ENCODE data around the gene CPS1.

Gene CPS1

GRCh38 chr2:210727549-210727948 is 171.2 kb downstream of the CPS1 start:
- no peaks in the 10 kb centered on the region for H3K9me2 ChIP-seq (ENCODE audit: low read depth, low read length)
- TF ChIP-seq EZH2 (IDR thresholded peaks at IDR 0.05; ENCODE audit: borderline replicate concordance, low read length) (no peak), CTCF (IDR thresholded peaks at IDR 0.05; ENCODE audit: low read length) (no peak)
- no peaks in the 10 kb centered on the region for H3K27me3 ChIP-seq (ENCODE audit: insufficient read depth, low read length)
- H4K20me1 ChIP-seq (ENCODE audit: insufficient read depth, low read length) = no peaks in the 10 kb centered on the region
- no peak overlapping the region for H3K4me3 ChIP-seq (ENCODE audit: low read depth, low read length, poor library complexity, severe bottlenecking)
- no peaks in the 10 kb centered on the region for H3K9me3 ChIP-seq (ENCODE audit: low read length)
- no peak overlapping the region for H3K9ac ChIP-seq (ENCODE audit: low read length)
- H3K36me3 ChIP-seq (ENCODE audit: insufficient read depth, low read length) = no peaks in the 10 kb centered on the region
- no peak overlapping the region for H2AFZ ChIP-seq (ENCODE audit: low read length)
- H3F3A ChIP-seq (ENCODE audit: insufficient read depth, low read length) = no peaks in the 10 kb centered on the region
- H3K79me2 ChIP-seq (ENCODE audit: insufficient read depth, low read length) = no peaks in the 10 kb centered on the region
- no peak overlapping the region for H3K27ac ChIP-seq (ENCODE audit: low read depth, low read length, poor library complexity, severe bottlenecking)
- H3K4me2 ChIP-seq (ENCODE audit: low read length) = no peak overlapping the region
- no peaks in the 10 kb centered on the region for H3K4me1 ChIP-seq (ENCODE audit: insufficient read depth, low read length, severe bottlenecking)

Data from OCI-LY1 (cell line).